ENCODE data around the gene CARD8.

DNA sequence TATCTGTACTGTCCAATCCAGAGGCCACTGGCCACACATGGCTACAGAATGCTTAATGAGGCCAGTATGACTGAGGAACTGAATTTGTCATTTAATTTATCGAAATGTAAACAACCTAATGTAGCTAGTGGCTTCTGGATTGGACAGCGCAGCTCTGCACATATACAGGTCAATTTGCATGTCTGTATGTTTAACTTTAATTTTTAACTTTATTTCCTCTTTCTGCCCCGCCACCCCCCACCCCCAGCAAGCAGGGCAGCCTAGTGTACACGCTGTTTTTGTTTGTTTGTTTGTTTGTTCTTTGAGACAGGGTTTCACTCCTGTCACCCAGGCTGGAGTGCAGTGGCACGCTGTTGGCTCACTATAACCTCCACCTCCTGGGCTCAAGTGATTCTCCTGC lies 69.7 kb downstream of the CARD8 start:
- TF ChIP-seq POLR2AphosphoS5 (IDR thresholded peaks at IDR 0.05) (no peak), EZH2 (IDR thresholded peaks at IDR 0.05; ENCODE audit: borderline replicate concordance, insufficient read depth, low read length, poor library complexity, severe bottlenecking) (no peak), TAF1 (IDR thresholded peaks at IDR 0.05; ENCODE audit: low read depth) (no peak)
- TF ChIP-seq, protein P1, sequence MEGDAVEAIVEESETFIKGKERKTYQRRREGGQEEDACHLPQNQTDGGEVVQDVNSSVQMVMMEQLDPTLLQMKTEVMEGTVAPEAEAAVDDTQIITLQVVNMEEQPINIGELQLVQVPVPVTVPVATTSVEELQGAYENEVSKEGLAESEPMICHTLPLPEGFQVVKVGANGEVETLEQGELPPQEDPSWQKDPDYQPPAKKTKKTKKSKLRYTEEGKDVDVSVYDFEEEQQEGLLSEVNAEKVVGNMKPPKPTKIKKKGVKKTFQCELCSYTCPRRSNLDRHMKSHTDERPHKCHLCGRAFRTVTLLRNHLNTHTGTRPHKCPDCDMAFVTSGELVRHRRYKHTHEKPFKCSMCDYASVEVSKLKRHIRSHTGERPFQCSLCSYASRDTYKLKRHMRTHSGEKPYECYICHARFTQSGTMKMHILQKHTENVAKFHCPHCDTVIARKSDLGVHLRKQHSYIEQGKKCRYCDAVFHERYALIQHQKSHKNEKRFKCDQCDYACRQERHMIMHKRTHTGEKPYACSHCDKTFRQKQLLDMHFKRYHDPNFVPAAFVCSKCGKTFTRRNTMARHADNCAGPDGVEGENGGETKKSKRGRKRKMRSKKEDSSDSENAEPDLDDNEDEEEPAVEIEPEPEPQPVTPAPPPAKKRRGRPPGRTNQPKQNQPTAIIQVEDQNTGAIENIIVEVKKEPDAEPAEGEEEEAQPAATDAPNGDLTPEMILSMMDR (IDR thresholded peaks at IDR 0.05; ENCODE audit: poor library complexity, severe bottlenecking): no peak
- TF ChIP-seq, protein P2, sequence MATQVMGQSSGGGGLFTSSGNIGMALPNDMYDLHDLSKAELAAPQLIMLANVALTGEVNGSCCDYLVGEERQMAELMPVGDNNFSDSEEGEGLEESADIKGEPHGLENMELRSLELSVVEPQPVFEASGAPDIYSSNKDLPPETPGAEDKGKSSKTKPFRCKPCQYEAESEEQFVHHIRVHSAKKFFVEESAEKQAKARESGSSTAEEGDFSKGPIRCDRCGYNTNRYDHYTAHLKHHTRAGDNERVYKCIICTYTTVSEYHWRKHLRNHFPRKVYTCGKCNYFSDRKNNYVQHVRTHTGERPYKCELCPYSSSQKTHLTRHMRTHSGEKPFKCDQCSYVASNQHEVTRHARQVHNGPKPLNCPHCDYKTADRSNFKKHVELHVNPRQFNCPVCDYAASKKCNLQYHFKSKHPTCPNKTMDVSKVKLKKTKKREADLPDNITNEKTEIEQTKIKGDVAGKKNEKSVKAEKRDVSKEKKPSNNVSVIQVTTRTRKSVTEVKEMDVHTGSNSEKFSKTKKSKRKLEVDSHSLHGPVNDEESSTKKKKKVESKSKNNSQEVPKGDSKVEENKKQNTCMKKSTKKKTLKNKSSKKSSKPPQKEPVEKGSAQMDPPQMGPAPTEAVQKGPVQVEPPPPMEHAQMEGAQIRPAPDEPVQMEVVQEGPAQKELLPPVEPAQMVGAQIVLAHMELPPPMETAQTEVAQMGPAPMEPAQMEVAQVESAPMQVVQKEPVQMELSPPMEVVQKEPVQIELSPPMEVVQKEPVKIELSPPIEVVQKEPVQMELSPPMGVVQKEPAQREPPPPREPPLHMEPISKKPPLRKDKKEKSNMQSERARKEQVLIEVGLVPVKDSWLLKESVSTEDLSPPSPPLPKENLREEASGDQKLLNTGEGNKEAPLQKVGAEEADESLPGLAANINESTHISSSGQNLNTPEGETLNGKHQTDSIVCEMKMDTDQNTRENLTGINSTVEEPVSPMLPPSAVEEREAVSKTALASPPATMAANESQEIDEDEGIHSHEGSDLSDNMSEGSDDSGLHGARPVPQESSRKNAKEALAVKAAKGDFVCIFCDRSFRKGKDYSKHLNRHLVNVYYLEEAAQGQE (IDR thresholded peaks at IDR 0.05; ENCODE audit: borderline replicate concordance): no peak
